Measurements from ENCODE around the gene ETV7.
"Not testable (repeated sequence)": the region's sequence is repeated elsewhere in the genome, so short reads cannot be mapped to it uniquely, and the experiment has no call there.

The ETV7 gene

DNA sequence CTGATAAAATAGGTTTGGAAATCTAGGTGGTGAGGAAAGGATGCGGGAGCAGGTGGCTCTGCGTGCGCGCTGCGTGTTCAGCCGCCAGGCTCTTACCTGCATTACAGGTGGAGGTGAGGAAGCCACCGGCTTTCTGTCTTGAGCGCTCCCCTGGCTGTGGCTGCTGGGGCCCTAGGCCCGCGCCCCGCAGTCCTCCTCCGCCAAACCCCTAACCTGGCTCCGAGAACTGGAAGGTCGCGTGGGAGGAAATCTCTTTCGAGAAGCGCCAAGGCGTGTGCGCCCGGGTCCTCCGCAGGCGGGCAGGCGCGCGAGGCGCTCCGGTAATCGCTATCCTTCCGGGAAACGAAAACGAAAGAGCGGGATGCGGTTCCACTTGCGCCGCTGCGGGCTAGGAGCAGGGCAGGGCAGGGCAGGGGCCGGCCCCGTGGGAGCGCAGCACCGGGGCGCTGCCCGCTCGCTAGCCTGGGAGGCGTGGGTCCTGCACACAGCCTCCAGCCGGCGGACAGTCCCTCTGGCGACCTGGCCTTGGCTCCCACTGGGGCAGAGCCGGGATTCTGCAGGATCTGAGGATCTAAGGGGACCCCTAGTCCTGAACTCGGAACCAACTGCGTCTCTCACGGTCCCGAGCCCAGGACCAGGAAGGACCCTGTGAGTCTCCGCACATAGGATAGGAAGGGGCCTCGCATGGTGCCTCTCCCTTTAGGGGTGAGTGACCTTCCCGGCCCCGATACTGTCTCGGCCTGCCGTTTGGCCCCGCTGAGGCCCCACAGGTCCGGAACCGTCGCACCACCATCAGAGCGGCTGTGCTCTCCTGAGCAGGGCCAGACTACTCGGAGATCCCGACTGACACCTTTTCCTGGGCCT lies at the start of gene ETV7:
TSS of gene ETV7 (minus strand) at position 230 of the 864 bp plus-strand sequence. CDS start at position 102, 128 bp downstream.
- peak in 1 of 2 experiments; percentile 14 for DNase-seq

GRCh38 chr6:36436466-36436865 lies 49.0 kb upstream of the ETV7 start:
- DNase-seq: no peak

DNA sequence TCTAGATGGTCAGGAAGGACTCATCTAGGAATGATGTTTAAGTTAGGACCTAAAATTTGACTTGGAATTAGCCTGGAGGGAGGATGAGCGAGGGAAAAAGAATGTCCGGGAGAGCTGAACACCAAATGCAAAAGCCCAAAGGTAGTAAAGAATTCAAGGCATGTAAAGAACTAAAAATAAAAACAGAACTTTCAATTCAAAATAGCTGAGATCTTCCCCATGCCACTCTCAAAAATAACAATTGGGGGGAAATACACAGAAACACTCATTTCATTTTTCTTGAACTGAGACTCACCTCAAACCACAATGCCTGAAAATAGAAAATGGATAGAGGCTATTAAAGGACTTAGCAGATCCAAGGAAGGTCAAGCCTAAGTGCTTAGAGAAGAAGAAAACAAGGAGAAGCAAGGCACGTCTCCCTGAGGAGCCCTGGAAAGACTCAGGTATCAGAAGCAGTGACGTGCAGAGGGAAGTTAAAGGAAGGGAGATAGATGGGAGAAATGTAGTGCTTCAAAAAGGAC lies 44.7 kb upstream of the ETV7 start:
- no peak for DNase-seq

- DNase-seq: no peak
Measured at GRCh38 chr6:36431197-36431596, 43.7 kb upstream of the ETV7 start.

- no peak for DNase-seq
Measured at GRCh38 chr6:36430351-36430750, 42.9 kb upstream of the ETV7 start.

- DNase-seq: no peak
Measured at GRCh38 chr6:36428911-36429310, 41.4 kb upstream of the ETV7 start.

- DNase-seq: no peak
Measured at GRCh38 chr6:36426622-36427021, 39.2 kb upstream of the ETV7 start.

GRCh38 chr6:36423101-36423824 lies 35.8 kb upstream of the ETV7 start:
- DNase-seq: peak; percentile 97 to 99

DNA sequence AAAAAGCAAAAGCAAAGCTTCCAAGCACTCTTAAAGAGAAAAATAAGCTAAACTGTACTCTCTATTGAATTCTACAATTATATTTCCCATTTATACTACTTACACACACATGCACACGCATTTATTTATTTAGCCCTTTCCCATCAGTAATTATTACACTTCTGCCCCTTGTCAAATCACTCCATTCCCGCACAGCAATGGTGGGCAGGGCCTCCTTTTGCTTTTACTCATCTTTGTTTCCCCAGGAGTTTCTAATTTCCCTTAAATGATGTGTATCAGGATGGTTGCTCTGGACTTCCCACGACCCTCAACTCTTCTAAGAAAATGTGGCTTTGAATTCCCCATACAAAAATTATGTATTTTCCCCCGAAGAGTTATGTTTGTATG lies 35.2 kb upstream of the ETV7 start:
- no peak for DNase-seq

DNA sequence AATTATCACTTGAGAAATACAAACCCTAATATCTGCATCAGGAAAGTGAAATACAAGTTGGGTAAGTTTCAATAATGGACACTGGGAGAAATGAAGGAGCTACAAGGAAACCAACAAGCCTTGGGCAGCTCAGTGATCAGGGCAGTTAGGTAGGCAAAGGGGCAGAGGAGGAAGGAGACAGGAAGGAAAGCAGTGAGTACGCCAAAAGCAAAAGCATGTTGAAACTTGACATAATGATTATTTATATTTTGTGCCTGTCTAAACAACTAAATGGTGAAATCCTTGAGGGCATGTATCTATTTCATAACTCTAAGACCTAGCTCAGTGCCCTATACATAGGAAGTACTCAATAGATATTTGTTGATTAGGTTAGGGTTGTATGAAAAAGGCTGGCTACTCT lies 31.8 kb upstream of the ETV7 start:
- no peak for DNase-seq

DNA sequence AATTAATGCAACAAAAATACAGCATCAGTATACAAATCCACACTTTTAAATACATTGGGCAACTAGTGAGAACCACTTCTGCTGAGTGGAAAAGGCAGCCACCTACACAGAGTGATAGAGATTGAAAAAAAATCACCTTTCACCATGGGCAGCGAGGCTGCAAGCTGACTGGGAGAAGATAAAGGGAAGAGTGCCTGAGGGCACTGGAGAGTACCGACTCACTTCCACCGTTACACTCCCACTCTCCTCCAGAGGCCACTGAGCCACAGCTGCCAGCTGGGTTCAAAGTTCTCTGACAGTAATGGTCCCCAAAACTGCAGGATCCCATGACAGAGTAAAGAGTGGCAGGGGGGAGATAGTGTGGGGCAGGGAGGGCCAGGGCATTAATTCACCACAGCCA lies 31.1 kb upstream of the ETV7 start:
- DNase-seq: no peak

DNA sequence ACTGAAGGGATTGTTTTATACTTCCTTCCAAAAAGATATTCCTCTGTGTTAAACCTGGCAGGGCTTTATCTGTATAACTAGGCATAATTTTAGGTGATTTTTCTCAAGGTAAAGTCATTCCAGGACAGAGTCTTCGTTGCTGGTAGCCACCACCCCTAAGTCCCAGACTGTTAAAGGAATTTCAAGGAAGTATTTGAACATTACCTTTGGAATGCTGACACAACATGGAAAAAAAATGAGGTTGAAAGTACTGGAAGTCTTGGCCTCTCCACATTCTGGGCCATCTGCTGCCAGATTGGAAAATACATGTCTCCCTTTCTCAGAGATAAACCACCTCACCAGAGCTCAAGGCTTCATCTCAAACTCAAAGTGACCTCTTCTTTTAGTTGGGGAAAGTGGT lies 27.0 kb upstream of the ETV7 start:
- DNase-seq: no peak

- DNase-seq: no peak
Measured at GRCh38 chr6:36413489-36414480, 26.3 kb upstream of the ETV7 start.

- not testable (repeated sequence) for DNase-seq
Measured at GRCh38 chr6:36409718-36410117, 22.2 kb upstream of the ETV7 start.

GRCh38 chr6:36404164-36404563 lies 16.7 kb upstream of the ETV7 start:
- no peak for DNase-seq

GRCh38 chr6:36402481-36402880 lies 15.0 kb upstream of the ETV7 start:
- DNase-seq: no peak

GRCh38 chr6:36399970-36400369 lies 12.5 kb upstream of the ETV7 start:
- no peak for DNase-seq

DNA sequence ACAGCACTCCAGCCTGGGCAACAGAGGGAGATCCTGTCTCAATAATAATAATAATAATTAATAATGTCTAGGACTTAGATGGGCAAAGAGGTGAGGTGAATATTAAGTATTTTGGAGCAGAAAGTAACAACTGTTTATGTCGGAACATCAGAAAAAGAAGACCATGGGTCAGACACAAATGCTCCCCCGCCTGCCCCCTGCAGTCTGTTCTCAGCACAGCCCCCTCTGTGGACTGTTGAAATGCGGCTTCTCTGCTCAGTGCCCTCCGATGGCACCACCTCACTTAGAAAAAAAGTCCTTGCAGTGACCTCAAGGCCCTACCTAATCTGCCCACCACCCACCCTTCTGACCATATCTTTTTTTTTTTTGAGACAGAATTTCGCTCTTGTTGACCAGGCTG lies 5.2 kb upstream of the ETV7 start:
- no peak for DNase-seq

DNA sequence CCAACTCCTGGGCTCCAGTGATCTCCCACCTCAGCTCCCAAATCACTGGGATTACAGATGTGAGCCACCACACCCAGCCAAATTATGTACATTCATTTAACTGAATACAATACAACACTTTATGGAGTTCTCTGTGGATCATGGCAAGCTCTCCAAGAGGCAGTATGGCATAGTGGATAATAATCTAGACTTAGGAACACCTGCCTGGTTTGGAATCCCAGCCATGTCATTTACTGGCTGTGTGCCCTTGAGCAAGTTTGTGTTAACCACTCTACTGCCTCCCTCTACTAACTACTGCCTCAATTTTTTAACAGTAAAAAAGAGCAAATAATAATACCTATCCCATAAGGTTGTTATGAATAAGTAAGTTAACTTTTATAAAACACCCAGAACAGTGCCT lies 1.9 kb upstream of the ETV7 start:
- DNase-seq: no peak

GRCh38 chr6:36386495-36387439 lies 702 bp downstream of the ETV7 start:
- DNase-seq: peak in 1 of 2 experiments; percentile 28

DNA sequence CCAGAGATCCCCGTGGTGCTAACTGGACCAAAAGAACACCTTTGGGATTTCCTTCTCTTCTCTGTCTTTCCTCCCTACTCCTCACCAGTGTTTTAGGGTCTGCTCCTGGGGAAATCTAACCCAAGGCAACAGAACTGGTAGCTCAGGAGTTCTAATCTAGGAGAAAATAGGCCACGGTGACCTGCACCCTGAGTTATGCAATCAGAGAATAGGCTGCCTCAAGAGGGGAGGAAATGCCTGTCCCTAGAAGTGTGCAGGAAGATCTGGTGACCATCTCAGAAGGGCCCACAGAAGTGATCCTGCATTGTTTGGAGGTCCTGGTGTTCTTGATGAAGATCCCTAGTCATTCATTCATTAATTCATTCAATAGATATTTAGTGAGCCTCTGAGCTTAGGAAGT lies 3.4 kb downstream of the ETV7 start:
- DNase-seq: no peak

DNA sequence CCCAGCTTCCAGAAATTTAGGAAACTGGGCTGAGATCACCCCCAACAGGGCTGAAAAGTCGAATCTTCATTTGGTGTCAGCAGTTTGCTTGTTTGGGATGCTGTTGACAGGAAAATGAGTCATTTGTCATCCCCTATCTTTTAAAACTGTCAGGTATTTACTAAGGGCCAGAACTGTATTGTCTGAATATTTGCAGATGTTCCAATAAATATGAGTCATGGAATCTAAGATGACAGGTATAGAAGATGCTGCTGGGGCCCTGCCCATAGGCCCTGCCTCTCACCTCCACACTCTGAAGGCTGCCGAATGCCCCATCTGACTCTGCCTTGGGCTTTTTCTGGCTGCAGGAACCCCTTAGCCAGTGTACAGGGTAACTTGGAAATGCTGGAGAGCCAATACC lies 3.9 kb downstream of the ETV7 start:
- DNase-seq: no peak

All from NCI-H2081 (cell line).